Activated T-cell treated with anti-CD3 and anti-CD28 coated beads, Interleukin-2, amount 50 U/mL, for 24 hours (primary cell): ENCODE data around the gene INO80C.
A peak's percentile ranks its signal among the peaks of the same experiment; 100 is the strongest.

Source experiments
- DNase-seq: peaks from one replicate; pipeline ENCODE4 v3.0.0-alpha.2; 2020
- H3K27ac Mint-ChIP-seq: 2 replicates; pipeline ENCODE4 v1.8.0; 2020; ENCODE audit warnings: mild to moderate bottlenecking, mixed read lengths
- H3K27me3 Mint-ChIP-seq: 2 replicates; pipeline ENCODE4 v1.8.0; 2020; ENCODE audit warnings: mixed read lengths
- H3K36me3 Mint-ChIP-seq: 2 replicates; pipeline ENCODE4 v1.8.0; 2020; ENCODE audit warnings: low read depth, mixed read lengths
- H3K4me1 Mint-ChIP-seq: 2 replicates; pipeline ENCODE4 v1.8.0; 2020; ENCODE audit warnings: low read depth, mixed read lengths
- H3K4me3 Mint-ChIP-seq: 2 replicates; pipeline ENCODE4 v1.8.0; 2020; ENCODE audit warnings: mild to moderate bottlenecking, moderate library complexity, mixed read lengths
- H3K9me3 Mint-ChIP-seq: 2 replicates; pipeline ENCODE4 v1.8.0; 2020; ENCODE audit warnings: mixed read lengths

Gene INO80C

DNA sequence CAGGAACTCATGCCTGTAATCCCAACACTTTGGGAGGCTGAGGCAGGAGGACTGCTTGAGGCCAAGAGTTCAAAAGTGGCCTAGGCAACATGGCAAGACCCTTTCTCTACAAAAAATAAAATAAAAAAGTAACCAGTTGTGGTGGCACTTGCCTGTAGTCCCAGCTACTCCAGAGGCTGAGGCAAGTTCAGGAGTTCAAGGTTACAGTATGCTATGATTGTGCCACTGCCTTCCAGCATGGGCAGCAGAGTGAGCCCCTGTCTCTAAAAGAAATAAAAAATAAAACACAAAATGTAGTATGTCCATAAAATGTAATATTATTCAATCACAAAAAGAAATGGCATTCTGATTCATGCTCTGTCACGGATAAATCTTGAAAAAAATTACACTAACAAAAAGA lies 11.9 kb downstream of the INO80C start:
- peaks cover 40% of the 10 kb centered on the region for H3K36me3 Mint-ChIP-seq
- peaks cover 55% of the 10 kb centered on the region for H3K4me1 Mint-ChIP-seq
- no peak for DNase-seq
- no peak overlapping the region for H3K4me3 Mint-ChIP-seq
- H3K27ac Mint-ChIP-seq: no peak overlapping the region
- peaks cover 5% of the 10 kb centered on the region for H3K9me3 Mint-ChIP-seq
- no peaks in the 10 kb centered on the region for H3K27me3 Mint-ChIP-seq

DNA sequence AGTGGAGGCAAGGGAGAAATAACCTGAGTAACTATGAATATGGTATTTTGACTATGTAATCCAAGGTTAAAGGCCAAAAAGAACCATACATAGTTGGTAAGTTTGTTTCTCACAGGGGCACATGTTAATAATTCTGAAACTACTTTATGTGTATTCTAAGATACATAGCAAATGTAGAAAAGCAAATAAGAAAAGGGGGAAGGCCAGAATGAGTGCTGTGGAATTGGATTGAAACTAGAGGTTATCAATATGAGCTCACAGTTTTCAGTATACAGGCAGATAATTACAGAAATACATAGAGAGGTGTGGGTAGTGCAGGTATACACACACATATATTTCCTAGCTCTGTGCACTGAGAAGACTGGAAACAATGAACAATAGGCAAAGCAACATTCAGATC lies 13.7 kb downstream of the INO80C start:
- peaks cover 57% of the 10 kb centered on the region for H3K4me1 Mint-ChIP-seq
- no peak for DNase-seq
- H3K27me3 Mint-ChIP-seq: no peaks in the 10 kb centered on the region
- no peak overlapping the region for H3K4me3 Mint-ChIP-seq
- H3K9me3 Mint-ChIP-seq: peaks cover 5% of the 10 kb centered on the region
- peak overlapping the region; percentile 61 for H3K27ac Mint-ChIP-seq
- peaks cover 47% of the 10 kb centered on the region for H3K36me3 Mint-ChIP-seq

DNA sequence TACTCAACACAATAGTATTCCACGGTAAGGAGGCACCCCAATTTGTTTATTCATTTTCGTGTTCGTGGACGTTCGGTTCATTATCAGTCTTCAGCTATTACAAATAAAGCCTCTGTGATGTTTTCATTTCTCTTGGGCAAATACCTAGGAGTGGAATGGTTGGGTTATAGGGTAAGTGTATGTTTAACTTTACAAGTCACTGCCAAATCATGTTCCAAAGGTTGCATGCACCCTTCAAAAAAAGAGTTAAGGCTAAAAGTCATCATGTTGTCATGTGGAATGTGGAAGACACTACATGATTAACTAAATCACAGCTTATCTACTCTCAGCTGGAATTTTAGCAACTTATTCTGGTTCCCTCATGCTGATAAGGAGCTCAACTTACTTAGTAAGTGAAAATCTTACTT lies 15.8 kb downstream of the INO80C start:
- H3K27ac Mint-ChIP-seq: no peak overlapping the region
- H3K27me3 Mint-ChIP-seq: no peaks in the 10 kb centered on the region
- peaks cover 2% of the 10 kb centered on the region for H3K9me3 Mint-ChIP-seq
- H3K4me1 Mint-ChIP-seq: peaks cover 61% of the 10 kb centered on the region
- no peak overlapping the region for H3K4me3 Mint-ChIP-seq
- H3K36me3 Mint-ChIP-seq: peaks cover 38% of the 10 kb centered on the region
- no peak for DNase-seq

DNA sequence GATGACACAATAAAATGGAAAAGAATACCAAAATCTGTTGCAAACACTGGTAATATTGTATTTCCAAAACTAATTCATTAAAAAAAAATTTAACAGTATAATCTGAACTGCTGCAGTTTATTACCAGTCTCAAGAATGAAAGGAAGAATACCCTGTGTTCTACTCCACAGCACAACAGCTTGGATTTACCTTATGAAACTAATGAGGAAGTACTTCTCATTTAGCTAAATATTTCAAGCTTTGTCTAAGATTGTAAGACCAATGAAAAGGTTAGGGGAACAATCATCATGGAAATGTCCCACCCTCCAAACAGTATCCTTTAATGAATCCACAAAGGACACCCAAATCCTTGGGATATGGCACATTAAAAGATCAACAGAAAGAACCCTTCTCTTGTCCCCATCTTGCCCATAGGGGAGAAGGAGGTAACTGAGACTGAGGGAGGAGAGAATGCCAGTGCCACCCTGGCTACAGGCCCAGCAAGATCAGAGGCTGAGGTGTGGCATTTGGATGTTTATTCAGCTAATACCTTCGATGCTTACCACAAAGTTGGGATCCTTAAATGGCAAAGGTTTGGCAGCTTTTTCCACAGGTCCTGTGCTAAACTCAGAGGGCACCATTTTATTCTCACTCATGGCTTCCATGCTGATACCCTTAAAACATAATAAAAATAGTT lies 17.7 kb downstream of the INO80C start:
- H3K27ac Mint-ChIP-seq: no peak overlapping the region
- H3K4me1 Mint-ChIP-seq: peaks cover 55% of the 10 kb centered on the region
- H3K27me3 Mint-ChIP-seq: no peaks in the 10 kb centered on the region
- H3K36me3 Mint-ChIP-seq: peaks cover 43% of the 10 kb centered on the region
- DNase-seq: no peak
- no peak overlapping the region for H3K4me3 Mint-ChIP-seq
- H3K9me3 Mint-ChIP-seq: no peaks in the 10 kb centered on the region

DNA sequence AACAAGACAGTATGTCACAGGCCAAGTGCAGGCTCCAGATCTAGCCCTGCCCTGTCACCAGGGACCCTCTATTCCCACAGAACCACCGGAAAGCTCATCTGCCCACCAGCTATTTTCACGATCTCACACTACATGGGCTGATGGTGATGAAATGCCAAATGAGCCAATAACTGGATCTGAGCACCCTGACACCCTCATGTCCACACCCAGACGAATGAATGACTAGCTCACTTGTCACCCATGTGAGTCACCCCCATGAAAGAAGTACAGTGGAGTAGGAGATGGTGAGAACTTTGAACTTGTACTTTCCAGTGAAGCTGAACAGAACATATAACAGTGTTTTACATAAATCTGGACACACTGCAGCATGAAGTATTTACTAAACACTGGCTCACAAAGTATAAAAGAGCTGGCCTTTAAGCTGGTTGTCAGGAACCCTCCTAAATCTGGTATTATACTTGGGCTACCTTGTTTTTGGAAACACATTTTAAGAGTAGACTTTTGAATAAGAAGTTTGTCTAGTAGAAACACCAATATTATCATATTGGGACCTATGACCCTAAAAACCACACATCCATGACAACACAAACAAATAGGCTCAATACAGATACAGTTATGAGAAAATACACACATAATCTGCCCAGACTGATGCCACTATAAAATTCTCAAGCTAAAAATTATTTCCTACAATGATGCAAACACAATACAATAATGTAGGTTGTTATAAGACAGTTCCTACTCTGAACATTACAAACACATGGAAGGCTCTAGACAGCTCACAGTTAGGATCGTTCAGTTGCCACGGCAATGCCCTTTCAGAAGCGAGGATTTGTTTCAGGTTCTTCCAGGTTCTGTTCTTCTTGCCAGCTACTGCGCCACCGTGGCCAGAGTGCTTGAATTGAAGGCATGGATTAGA lies 19.0 kb downstream of the INO80C start:
- Mint-ChIP-seq H3K9me3 (no peaks in the 10 kb centered on the region), H3K4me3 (peak overlapping the region; percentile 54), H3K36me3 (peaks cover 49% of the 10 kb centered on the region), H3K27me3 (no peaks in the 10 kb centered on the region), H3K27ac (peak overlapping the region; percentile 88), H3K4me1 (peaks cover 48% of the 10 kb centered on the region)
- DNase-seq: peak; percentile 46

DNA sequence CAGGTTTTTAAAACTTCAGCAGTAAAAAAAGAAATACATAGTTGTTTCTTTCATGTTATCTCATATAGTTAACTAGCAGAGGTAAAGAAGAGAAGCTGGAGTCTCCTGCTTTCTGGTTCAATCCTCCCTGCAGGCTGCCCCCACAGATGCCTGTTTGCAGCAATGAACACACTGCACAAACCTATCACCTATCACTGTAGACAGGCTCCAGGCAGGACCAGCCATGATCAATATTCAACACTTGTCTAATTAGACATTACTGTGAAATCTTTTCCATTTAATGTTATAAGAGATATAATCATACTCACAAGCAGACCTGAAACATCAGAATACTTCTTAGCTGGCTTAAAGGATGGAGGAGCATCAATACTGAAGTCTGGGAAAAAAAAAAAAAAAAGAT lies 19.8 kb downstream of the INO80C start:
- H3K36me3 Mint-ChIP-seq: peaks cover 57% of the 10 kb centered on the region
- peak overlapping the region; percentile 88 for H3K27ac Mint-ChIP-seq
- H3K9me3 Mint-ChIP-seq: no peaks in the 10 kb centered on the region
- peak overlapping the region; percentile 54 for H3K4me3 Mint-ChIP-seq
- DNase-seq: no peak
- peaks cover 43% of the 10 kb centered on the region for H3K4me1 Mint-ChIP-seq
- no peaks in the 10 kb centered on the region for H3K27me3 Mint-ChIP-seq

DNA sequence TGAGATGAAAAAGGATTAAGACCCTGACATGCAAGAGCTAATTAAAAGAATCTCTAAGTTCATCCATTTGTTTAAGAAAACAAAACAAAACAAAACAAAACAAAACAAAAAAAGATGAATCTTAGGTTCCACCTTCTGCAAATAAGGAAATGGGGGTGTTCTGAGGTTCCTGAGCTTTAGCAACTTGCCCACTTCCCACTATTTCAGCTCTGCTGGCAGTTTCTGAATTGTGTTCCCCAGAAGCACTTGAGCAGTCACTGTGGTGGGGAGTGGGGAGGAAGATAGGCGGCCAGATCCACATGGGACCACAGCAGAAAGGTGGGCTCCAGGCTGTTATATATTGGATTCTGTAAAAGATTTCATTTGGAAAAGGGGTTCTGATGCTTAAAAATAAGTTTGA lies 20.3 kb downstream of the INO80C start:
- DNase-seq: no peak
- Mint-ChIP-seq H3K4me3 (no peak overlapping the region), H3K9me3 (no peaks in the 10 kb centered on the region), H3K27ac (peak overlapping the region; percentile 79), H3K36me3 (peaks cover 59% of the 10 kb centered on the region), H3K27me3 (no peaks in the 10 kb centered on the region), H3K4me1 (peaks cover 40% of the 10 kb centered on the region)

DNA sequence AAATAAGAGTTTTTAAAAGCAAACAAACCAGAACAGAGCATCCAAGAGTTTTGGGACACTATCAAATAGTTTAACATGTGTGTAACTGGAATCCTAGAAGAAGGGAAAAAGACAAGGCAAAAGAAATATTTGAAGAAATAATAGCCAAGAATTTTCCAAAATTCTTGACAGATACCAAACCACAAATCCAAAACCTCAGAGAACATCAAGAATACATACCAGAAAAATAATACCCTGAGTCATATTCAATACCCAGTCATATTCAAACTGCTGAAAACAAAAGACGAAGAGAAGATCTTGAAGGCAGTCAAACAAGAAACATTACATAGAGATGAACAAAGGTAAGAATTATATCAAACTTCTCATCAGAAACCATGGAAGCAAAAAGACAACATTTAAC lies 22.9 kb downstream of the INO80C start:
- H3K36me3 Mint-ChIP-seq: peaks cover 66% of the 10 kb centered on the region
- no peak for DNase-seq

DNA sequence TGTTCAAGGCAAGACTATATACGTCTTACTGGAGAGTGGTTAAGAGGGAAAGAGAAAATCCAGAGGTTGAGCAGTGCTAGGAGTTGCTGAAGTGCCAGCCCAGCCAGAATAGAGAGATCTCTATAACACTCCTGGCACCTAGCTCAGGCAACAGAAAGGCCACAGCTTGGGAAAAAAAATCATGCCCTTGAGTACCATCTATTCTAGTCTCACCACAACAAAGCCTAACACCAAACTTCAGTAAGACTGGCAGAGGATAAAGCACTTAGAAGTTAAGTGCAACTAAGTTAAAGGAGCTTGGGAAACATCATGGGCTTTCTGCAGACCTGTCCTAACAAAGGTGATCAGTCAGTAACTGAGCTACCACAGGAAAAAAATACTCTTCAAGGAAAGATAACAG lies 24.2 kb downstream of the INO80C start:
- no peak overlapping the region for H3K4me3 Mint-ChIP-seq
- H3K4me1 Mint-ChIP-seq: peaks cover 24% of the 10 kb centered on the region
- H3K36me3 Mint-ChIP-seq: peaks cover 73% of the 10 kb centered on the region
- no peaks in the 10 kb centered on the region for H3K27me3 Mint-ChIP-seq
- no peak overlapping the region for H3K27ac Mint-ChIP-seq
- no peaks in the 10 kb centered on the region for H3K9me3 Mint-ChIP-seq
- no peak for DNase-seq

More for the DNA sequence above, 22.9 kb downstream of the INO80C start:
- Mint-ChIP-seq H3K27ac (no peak overlapping the region), H3K4me1 (peaks cover 33% of the 10 kb centered on the region), H3K4me3 (no peak overlapping the region), H3K27me3 (no peaks in the 10 kb centered on the region), H3K9me3 (no peaks in the 10 kb centered on the region)

DNA sequence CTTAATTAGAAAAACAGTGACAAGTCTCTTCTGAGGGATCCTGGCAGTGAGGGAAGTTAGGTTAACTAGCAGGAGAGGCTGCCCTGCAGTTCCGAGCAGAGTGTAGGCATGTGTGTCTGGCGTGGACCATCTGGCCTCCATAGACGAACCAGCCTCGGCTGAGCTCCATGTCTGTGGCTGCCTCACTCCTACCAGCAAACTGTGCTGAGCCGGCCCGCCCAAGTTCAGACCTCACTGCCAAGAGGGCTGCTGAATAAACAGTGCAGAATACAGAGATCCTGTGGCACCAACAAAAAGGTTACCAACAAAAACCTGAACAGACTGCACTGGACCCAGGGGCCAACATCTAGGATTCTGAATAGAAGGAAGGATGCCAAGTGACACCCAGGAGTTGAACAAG lies 27.3 kb downstream of the INO80C start:
- Mint-ChIP-seq H3K9me3 (no peaks in the 10 kb centered on the region), H3K4me1 (peaks cover 9% of the 10 kb centered on the region), H3K4me3 (no peak overlapping the region), H3K27me3 (no peaks in the 10 kb centered on the region), H3K27ac (no peak overlapping the region), H3K36me3 (peaks cover 73% of the 10 kb centered on the region)
- DNase-seq: no peak

DNA sequence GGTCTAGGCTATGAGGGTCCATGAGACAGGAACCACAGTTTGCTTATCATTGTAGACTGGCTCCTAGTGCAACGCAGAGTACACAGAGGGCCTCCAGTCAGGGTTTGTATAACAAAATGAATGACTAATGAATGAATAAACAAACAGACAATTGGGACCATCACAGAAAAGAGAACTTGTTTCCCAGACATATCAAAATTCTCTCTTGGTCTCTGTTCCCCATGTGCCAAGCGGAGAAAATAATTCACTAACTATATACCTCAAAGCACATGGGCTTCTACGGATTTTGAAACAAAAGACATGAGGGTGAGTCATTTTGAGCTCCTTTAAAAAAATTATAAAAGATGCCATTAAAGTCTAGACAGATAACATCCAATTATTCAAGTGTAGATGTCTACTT lies 28.0 kb downstream of the INO80C start:
- Mint-ChIP-seq H3K4me3 (no peak overlapping the region), H3K36me3 (peaks cover 67% of the 10 kb centered on the region), H3K27me3 (no peaks in the 10 kb centered on the region)

DNA sequence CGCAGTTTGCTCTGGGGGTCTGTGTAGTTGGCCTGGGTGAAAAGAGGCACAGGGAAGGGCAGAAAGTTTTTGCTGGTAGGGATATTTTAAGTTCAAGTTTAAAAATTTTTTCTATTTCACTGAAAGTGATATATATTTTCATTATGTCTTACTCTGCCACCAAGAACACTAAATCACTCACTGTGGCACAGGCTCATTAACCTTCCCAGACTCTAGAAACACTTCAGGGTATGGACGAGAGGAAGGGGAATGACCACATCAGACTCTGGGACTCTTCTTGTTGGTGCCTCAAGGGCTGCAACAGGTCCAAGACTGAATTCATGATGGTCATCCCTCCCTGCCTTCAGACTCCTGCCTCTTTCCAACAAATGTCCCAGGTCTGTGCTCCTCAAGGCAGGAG lies 29.0 kb downstream of the INO80C start:
- peaks cover 63% of the 10 kb centered on the region for H3K36me3 Mint-ChIP-seq
- H3K27me3 Mint-ChIP-seq: no peaks in the 10 kb centered on the region
- no peak overlapping the region for H3K4me3 Mint-ChIP-seq
- H3K9me3 Mint-ChIP-seq: no peaks in the 10 kb centered on the region
- H3K4me1 Mint-ChIP-seq: peaks cover 2% of the 10 kb centered on the region
- no peak for DNase-seq
- H3K27ac Mint-ChIP-seq: no peak overlapping the region

More for the DNA sequence above, 28.0 kb downstream of the INO80C start:
- H3K4me1 Mint-ChIP-seq: peaks cover 4% of the 10 kb centered on the region
- H3K9me3 Mint-ChIP-seq: no peaks in the 10 kb centered on the region
- no peak for DNase-seq
- no peak overlapping the region for H3K27ac Mint-ChIP-seq

DNA sequence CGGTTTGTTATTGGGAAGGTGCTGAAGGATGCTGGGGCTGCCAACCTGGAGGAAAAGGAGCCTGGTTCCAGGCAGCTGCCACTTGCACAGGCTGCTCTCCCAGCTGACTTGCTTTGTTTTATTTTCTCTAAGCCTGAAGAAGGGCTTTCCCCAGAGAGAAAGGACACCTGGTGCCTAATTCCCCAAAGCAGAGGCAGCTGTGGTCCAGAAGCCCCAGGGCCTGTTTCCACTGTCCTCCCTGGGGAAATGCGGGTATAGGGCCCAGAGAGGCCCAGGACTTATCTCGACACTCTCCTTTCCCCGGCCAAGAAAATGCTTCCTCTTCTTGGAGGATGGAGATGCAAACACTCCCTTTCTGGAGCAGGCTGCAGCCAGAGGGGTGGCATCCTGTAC lies 30.1 kb downstream of the INO80C start:
- Mint-ChIP-seq H3K4me3 (no peak overlapping the region), H3K9me3 (no peaks in the 10 kb centered on the region), H3K4me1 (peaks cover 1% of the 10 kb centered on the region), H3K27ac (no peak overlapping the region), H3K27me3 (no peaks in the 10 kb centered on the region), H3K36me3 (peaks cover 53% of the 10 kb centered on the region)
- no peak for DNase-seq

DNA sequence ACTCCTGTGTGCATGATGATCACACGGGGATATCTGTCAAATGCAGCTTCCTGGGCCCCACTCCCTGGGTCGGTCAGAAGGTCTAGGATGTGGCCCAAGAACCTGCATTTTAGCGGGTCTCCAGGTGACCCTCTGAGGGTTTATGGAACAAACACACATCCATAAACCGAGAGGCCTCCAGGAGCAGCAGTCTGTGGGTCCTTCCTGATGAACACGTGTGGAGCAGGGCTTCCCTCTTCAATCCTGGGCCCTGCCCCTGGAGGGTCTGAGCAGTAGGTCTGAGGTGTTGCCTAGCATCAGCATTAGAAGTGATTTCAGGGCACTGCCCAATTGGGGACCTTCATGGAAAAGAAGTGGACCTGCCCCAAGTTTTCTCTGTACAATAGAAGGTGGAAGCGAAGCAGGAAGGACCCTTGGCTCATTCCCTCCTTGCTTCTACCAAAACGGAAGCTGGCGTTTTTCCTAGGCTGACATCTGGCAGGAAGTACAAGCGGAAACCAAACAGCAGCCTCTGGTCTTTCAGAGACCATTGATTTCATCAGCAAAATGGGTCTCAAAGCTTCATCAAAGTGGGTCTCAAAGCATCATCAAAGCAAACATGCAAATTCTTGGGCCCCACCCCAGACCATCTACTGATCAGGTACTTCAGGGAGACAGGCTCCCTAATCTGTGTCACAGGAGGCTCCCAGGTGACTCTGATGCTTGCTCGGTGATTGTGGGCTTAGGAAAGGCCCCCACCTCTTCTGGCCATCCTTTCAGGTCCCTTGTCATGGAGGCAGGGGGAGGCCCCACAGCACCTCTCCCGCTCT lies 30.7 kb downstream of the INO80C start:
- H3K27ac Mint-ChIP-seq: no peak overlapping the region
- H3K4me1 Mint-ChIP-seq: peaks cover 1% of the 10 kb centered on the region
- DNase-seq: no peak
- no peaks in the 10 kb centered on the region for H3K27me3 Mint-ChIP-seq
- H3K4me3 Mint-ChIP-seq: no peak overlapping the region
- peaks cover 47% of the 10 kb centered on the region for H3K36me3 Mint-ChIP-seq
- no peaks in the 10 kb centered on the region for H3K9me3 Mint-ChIP-seq
